Measurements from ENCODE around the gene NRDE2.
"Not testable (repeated sequence)": the region's sequence is repeated elsewhere in the genome, so short reads cannot be mapped to it uniquely, and the experiment has no call there.

The NRDE2 gene

DNA sequence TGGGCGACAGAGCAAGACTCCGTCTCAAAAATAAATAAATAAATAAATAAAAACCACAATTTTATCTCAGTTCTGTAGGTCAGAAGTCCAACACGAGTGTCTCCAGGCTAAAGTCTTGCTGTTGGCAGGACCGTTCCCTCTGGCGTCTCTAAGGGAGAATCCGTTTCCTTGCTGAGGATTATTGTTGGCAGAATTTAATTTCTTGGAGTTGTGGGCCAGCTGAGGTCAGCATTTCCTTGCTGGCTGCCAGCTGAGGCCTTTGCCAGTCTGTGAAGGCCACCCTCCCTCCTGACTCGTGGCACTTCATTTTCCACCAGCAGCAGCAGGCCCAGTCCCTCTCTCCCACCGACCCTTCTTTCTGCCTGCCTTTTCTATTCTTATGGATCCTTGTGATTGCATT is 58.2 kb downstream of the NRDE2 start:
- no peak for DNase-seq

DNA sequence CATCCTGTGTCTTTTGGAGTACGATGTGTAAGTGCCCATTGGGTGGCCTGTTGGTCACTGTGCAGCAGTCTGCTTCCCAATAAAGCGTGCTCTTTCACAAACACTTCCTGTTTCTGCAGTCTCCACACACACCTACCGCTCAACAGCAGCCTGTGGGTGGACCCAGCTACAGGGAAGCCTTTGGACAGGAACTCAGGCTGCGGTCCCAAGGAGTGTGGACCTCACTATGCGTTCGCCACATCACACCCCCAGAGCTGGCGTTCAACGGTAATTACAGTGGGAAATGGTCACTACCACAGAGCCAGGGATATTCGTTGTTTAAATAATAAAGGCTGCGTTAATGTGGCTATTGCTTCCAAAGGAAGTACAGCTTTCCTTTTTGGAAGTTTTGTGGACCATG is 59.2 kb downstream of the NRDE2 start:
- no peak for DNase-seq

DNA sequence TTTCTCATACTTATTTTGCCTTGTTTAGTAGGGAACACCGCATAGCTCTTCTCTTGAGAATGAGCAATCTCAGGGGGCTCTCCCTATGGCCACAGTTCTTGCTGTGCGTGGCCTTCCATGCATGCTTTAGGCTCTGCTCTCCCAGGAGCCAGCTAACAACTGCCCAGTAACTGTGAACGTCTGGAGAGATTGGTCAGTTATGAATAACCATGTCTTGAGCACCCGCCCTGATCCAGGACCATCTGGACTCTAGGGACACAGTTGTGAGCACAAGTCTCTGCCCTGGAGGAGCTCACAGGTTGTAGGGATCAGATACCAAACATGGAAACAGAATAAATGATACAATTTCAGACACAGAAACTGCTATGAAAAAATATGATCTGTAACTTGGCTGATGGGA is 63.3 kb downstream of the NRDE2 start:
- no peak for DNase-seq

DNA sequence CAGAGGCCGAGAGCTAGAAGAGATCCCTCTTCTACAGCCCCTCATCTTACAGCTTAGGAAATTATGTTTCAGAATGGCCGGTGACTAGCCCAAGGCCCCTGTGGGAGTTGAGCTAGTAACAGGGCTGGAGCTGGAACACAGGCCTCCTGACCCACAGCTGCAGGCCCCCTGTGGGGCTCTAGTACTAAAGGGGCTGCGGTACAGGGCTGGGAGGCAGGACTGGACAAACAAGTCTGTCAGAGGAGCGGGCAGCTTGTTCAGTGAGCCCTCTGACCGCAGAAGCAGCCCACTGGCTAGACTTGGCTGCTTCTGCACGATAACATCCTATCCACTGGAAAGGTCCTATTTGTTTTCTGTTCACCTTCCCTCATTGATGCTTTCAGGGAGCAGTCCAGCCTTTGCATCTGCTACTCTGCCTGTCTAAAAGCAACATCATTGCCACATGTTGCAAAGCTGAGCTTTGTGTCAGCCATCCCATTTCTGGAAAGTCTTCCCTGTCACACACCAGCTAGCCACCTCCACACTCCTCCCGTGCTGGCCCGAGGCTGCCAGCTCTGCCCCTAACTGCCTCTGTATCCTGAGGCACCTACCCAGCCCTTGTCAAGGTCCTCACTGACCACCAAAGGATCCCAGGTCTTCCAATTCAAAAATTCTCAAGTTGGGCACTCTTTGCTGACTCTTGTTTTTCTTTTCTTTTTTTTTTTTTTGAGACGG is 65.1 kb downstream of the NRDE2 start:
- no peak for DNase-seq

DNA sequence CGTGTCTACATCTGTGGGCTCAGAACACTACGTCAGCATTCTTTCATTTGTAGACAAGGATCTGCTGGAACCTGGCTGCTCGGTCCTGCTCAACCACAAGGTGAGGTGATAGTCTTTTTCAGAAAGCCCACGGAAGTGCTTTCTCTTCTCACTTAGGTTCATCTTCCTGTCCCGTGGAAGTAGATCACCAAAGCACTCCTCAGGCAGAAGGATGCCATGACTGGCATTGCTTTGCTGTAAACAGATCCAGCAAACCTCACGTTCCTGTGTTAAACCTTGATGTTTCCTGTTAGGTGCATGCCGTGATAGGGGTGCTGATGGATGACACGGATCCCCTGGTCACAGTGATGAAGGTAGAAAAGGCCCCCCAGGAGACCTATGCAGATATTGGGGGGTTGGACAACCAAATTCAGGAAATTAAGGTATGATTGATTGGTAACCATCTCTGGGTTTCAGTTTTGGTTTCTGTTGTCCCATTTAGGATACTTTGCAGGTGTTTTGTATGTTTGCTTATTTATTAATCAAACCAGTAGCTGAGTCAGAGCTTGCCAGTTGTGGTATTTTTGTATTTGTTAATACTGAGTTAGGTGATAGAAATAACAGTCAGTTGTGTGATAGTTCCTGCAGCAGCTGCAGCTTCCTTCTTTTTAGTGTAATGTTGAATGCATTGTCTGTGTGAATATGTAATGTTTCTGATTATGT is 67.8 kb downstream of the NRDE2 start:
- DNase-seq = no peak

DNA sequence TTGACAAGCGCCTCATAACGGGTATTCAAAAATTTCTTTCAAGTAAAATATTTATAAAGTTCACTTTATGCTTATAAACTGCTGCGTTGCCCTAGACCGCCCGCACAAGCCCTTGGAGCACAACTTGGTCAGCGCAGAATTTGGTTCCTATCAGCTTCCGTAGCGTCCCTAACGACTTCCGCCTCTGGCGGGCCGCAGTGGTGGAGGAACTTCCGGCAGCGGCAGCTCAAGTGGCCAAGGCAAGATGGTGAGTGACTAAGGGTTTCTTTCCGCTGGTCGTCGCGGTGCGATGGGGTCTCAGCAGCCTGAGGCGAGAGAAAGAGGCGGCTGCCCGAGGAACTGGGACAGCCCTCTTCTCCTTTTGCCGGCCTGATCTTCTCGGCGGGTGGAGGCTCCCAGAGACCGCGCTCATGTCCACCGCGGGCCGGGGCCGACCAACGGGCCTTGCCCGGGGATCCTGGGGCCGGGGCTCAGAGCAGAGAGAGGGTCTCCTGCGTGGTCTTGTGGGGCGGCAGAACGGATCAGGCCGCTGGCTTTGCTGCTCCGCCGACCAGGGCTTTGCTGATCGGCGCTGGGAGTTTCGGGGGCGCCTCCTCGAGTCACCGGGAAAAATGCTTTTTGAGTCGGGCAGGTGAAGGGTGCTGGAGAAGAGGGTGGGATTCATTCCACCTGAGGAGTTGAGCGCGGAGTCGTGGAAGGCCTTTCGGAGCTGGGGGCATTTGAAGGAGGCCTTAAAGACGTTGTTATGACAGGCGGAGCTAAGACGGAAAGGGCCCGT is 75.2 kb downstream of the NRDE2 start, which contains the start of gene PSMC1:
PSMC1 (plus strand) TSS at position 200 of the 778 bp plus-strand sequence; CDS start at position 245, 45 bp downstream.
- peak; percentile 42 for DNase-seq

- no peak for DNase-seq
These were observed 75.9 kb downstream of the NRDE2 start for GRCh38 chr14:90255871-90256270.

DNA sequence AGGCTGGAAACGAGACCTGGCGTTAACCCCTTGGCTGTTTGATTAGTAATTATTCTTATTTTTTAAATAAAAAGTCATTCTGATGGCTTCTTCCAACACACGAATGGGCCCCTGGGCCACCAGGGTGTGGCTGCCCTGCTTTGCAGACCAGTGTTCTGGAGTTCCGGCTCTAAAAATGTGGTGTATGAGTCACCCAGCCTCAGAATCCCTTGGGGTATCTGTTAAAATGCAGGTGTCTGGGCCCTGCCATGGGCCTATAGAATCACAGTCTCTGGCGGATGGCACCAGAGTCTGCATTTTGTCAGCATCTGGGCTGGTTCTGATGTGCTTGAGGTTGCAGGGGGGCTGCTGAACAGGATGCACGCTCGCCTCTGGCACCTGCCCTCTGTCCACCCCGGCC is 77.9 kb downstream of the NRDE2 start:
- no peak for DNase-seq

GRCh38 chr14:90248594-90248993 is 83.1 kb downstream of the NRDE2 start:
- DNase-seq = no peak

DNA sequence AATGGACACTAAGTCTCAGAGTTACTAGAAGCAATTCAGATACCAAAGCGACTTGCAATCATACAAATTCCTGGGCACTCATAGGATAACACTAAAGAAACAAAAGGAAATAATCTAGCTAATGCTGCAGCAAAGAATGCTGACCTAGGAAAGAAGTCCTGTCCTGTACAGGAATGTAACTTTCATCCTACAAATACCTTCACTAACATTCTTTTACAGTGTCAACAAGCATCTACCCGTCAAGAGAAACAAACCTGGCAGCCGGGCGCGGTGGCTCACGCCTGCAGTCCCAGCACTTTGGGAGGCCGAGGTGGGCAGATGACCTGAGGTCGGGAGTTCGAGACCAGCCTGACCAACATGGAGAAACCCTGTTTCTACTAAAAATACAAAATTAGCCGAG is 84.3 kb downstream of the NRDE2 start:
- DNase-seq = not testable (repeated sequence)

DNA sequence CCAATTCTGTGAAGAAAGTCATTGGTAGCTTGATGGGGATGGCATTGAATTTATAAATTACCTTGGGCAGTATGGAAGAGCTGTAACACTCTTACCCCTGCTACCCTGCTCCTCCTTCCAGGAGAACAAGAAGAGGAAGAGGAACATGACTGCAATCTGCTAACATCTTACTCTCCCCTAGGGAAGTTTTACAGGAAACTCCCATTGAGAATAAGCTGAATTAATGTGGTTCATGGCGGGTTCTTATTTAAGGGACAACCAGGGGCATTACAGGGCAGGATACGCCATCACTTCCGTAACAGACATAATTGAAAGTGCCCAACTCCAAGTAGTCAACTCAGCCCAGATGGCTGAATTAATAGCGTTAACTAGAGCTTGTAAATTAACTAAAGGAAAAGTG is 84.8 kb downstream of the NRDE2 start:
- no peak for DNase-seq

DNA sequence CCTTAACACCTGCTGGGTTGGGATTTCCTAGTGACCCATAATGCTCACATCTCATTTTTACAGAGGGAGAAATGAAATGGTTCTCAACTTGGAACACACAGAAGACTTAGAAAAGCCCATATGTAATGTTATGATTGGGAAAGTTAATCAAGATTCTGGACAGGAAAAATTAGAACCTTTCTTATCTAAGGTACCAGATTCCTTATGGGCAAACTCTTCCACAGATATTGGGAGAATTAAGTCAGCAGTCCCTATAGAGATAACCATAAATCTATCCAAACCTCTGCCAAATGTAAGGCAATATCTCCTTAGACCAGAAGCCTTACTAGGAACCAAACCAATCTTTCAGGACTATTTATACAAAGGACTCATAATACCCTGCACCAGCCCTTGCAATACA is 89.3 kb downstream of the NRDE2 start:
- DNase-seq = no peak

GRCh38 chr14:90239139-90239538 is 92.6 kb downstream of the NRDE2 start:
- no peak for DNase-seq

GRCh38 chr14:90235179-90235976 is 96.4 kb downstream of the NRDE2 start:
- DNase-seq = no peak

DNA sequence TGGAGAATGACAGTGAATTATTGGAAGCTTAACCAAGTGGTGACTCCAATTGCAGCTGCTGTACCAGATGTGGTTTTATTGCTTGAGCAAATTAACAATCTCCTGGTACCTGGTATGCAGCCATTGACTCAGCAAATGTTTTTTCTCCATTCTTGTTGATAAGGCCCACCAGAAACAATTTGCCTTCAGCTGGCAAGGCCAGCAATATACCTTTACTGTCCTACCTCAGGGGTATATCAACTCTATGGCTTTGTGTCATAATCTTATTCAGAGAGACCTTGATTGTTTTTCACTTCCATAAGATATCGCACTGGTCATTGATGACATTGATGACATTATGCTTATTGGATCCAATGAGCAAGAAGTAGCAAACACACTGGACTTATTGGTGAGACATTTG is 101.8 kb downstream of the NRDE2 start:
- DNase-seq = not testable (repeated sequence)

GRCh38 chr14:90228478-90228877 is 103.3 kb downstream of the NRDE2 start:
- no peak for DNase-seq

Data from GOT3 (cell line).